Measurements from ENCODE around the gene NAA40. TPM values are rescaled to one million over a fixed set of nuclear protein-coding genes. Genes with fewer than 3 reads are reported as not detected.
"Not testable (repeated sequence)": the region's sequence is repeated elsewhere in the genome, so short reads cannot be mapped to it uniquely, and the experiment has no call there.

Gene NAA40
- total RNA-seq, 1 donor from 2014 or later = 38.0 TPM

GRCh38 chr11:63937713-63938478 lies 906 bp upstream of the NAA40 start:
- intact Hi-C loops (cut with micrococcal nuclease) = loop anchor here (1.0 to 2.0 kb wide), 4 partner anchors 21 to 100 kb away; partner anchors contain the start of genes COX8A, OTUB1 and RCOR2

DNA sequence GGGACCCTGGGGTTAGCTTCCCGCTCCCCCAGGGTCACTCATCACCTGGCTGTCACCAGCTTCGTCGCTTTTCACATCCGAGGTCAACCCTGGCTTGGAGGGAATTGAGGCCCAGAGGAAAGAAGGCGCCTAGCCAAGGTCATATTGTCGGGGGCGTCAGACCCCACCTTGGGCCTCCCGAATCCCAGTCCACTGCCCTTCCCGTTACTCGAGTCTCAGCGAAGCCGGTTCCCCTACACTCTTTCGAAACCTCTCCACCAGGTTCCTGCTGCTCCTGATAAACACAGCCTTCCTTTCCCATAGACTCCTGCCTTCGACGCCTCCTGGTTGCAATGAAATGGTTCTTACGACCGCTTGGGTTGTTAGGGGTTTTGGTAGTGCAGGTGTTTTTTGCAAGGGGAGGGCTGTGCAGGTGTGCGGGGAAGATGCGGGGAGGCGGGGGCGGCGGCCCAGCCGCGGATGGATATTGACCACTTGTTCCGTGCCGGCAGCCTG lies 642 bp downstream of the NAA40 start:
- intact Hi-C loops (cut with micrococcal nuclease) = loop anchor here (2.0 kb wide), 1 partner anchor 23 kb away; the partner anchor contains the start of gene RCOR2

DNA sequence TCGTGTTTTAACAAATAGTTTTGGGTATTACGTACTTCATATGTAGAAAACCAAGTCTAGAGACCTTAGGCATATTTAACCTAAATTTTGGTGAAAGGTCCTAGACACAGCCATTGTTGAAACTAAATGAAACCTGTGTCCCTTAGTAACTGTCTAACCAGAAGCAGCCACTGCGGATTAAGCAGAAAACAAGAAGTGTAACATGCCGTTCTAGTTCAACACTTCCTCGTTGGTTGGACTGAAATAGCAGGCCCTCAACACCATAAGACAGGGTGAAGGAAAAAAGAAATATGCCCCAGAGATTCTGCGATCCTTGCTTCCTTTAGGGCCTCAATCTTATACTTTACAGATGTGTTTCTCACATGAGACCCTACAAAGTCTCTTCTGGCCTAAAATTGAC lies 2.0 kb downstream of the NAA40 start:
- intact Hi-C loops (cut with micrococcal nuclease) = no loop called here

DNA sequence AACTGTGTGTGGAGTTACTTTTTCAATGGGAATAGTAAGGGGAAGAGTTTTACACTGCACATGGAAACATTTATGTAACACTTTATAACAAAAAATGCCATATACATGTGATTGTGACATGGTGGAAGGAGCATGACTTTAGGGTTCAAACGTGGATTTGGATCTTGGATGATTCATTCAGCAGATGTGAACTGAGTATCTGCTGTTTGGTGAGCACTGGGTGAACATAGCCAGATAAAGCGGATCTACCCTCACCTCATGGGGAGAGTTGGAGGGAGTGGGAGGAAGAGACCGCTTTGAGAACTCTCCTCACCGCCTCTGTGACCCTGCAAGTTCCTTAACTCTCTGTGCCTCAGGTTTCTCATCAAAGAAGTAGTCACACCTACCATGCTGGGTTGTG lies 3.1 kb downstream of the NAA40 start:
- intact Hi-C loops (cut with micrococcal nuclease) = no loop called here

- intact Hi-C loops (cut with micrococcal nuclease) = no loop called here
Measured at GRCh38 chr11:63942803-63943202, 4.0 kb downstream of the NAA40 start.

- intact Hi-C loops (cut with micrococcal nuclease) = loop anchor here (1.0 to 5.0 kb wide), 2 partner anchors 108 to 178 kb away; partner anchors contain the start of gene ZFTA
Measured at GRCh38 chr11:63944987-63945386, 6.2 kb downstream of the NAA40 start.

GRCh38 chr11:63945477-63946163 lies 6.8 kb downstream of the NAA40 start:
- intact Hi-C loops (cut with micrococcal nuclease) = loop anchor here (1.0 to 5.0 kb wide), 2 partner anchors 108 to 178 kb away; partner anchors contain the start of gene ZFTA

GRCh38 chr11:63951779-63952536 lies 13.2 kb downstream of the NAA40 start:
- intact Hi-C loops (cut with micrococcal nuclease) = no loop called here

DNA sequence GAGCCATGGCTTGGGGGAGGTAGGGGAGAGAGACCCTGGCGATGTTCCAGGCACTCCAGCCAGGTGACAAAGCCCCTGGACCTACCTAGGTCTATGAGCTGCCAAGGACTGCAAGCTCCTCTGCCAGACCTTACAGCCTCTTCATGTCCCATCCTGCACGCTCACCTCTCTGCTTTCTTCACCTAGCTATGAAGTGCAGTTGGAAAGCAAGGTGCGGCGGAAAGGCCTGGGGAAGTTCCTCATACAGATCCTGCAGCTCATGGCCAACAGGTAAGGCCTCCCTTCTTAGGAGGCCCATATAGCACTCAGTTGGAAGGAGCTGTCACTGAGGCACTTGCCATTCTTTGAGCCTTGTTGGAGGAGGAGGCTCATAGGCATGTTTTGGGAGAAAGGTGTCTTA lies 13.8 kb downstream of the NAA40 start:
- intact Hi-C loops (cut with micrococcal nuclease) = no loop called here

DNA sequence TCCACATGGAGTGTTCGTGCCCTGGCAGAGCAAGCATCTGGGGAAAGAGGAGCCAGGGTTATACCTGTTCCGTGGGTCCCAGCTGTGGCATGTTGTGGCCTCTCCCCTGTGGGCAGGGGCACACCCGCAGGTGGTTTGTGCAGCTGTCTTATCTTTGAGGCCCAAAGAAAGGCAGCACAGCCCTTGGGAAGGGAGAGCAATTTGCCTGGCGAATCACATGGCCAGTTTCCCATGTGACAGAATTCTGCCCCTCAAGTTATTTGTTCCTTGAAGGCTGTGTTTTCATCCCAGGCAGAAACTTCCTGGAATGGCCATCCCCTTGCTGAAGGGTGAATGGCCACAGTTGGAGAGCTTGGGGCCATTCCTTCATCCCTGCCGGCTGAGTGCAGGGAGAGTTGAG lies 19.2 kb downstream of the NAA40 start:
- intact Hi-C loops (cut with micrococcal nuclease) = no loop called here

DNA sequence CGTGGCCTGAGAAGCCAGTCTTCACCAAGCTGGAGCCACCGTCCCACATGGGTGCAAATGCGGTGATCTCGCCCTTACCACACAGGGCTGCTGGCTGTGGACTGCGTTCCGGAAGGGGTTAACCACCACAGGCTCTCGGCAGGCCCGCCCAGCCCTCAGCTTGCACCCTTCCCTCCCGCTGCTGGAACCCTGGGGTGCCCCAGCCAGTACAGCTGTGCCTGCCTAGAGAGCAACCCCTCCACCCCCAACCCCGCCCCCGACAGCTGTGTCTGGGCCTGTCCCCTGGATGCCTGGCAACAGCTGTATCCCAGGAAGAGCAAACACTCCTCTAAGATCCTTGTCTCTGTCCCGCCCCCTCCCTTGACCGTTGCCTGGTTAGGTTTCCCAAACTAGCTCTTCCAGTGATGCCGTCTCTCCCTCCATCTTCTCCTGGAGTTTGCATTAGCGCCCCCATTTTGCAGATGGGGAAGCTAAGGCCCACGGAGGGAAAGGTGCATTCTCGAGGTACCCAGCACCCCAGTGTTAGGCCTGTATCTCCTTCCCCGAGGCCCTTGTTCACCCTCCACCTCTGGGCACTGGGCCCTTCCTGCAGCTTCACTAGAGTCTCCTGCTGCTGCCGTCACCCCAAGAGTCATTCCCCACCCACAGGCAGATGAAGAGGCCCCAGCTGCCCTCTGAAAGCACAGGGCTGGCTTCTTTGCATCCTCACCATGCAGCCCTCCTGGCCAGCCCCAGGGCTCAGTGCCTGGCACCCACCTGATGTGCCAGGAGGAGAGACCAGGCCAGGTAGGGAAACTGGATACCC lies 23.0 kb downstream of the NAA40 start:
- intact Hi-C loops (cut with micrococcal nuclease) = no loop called here

GRCh38 chr11:63963895-63964294 lies 25.1 kb downstream of the NAA40 start:
- intact Hi-C loops (cut with micrococcal nuclease) = not testable (repeated sequence)

DNA sequence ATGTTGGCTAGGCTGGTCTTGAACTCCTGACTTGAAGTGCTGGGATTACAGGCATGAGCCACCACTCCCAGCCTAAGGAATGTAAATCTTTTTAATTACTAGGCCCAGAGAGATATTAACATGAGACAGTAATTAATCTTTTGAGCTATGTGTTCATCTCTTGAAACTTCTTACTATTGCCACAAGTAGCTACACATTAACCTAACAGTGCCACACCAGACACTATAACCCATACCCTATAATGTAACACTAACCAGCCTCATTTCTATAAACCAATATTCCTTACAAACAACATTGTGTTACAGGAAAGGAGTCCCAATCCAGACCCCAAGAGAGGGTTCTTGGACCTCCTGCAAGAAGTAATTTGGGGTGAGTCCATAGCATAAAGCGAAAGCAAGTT lies 27.6 kb downstream of the NAA40 start:
- intact Hi-C loops (cut with micrococcal nuclease) = no loop called here

DNA sequence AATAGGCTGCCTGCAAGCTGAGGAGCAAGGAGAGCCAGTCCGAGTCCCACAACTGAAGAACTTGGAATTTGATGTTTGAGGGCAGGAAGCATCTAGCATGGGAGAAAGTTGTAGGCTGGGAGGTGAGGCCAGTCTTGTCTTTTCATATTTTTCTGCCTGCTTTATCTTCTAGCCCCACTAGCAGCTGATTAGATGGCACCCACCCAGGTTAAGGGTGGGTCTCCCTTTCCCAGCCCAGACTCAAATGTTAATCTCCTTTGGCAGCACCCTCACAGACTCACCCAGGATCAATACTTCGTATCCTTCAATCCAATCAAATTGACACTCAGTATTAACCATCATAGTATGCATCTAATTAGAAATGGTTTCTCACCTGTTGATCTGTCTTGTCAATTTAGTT lies 30.7 kb downstream of the NAA40 start:
- intact Hi-C loops (cut with micrococcal nuclease) = no loop called here

DNA sequence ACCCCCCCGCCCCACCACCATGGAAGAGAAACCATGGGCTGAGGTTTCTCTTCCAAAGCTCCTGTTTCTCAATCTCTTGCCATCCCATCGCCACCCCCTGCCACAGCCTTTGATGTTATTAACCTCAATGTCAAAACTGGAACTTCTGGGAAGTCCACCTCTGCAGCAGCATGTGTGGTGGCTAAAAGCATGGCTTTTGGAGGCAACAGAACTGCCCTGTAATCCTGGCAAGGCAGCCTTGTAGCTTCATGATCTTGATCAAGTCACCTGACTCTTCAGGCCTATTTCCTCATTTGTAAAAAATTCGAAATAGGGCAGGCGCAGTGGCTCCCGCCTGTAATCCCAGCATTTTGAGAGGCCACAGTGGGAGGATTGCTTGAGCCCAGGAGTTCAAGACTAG lies 32.1 kb downstream of the NAA40 start:
- intact Hi-C loops (cut with micrococcal nuclease) = no loop called here

DNA sequence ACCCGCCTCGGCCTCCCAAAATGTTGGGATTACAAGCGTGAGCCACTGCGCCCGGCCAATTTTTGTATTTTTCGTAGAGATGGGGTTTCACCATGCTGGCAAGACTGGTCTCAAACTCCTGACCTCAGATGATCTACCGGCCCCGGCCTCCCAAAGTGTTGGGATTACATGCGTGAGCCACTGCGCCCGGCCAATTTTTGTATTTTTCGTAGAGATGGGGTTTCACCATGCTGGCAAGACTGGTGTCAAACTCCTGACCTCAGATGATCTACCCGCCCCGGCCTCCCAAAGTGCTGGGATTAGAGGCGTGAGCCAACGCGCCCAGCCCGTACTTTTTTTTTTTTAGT lies 35.1 kb downstream of the NAA40 start:
- intact Hi-C loops (cut with micrococcal nuclease) = loop anchor here (1.0 kb wide), 3 partner anchors 12 to 137 kb away; partner anchors contain the start of gene OTUB1

GRCh38 chr11:63974259-63975143 lies 35.7 kb downstream of the NAA40 start, which contains the start of gene COX8A:
Gene COX8A (plus strand): TSS chr11:63974620. CDS start chr11:63974681, 61 bp downstream.
- intact Hi-C loops (cut with micrococcal nuclease) = loop anchor here (1.0 kb wide), 3 partner anchors 12 to 137 kb away; partner anchors contain the start of gene OTUB1

GRCh38 chr11:63978551-63979239 lies 39.9 kb downstream of the NAA40 start:
- intact Hi-C loops (cut with micrococcal nuclease) = no loop called here

DNA sequence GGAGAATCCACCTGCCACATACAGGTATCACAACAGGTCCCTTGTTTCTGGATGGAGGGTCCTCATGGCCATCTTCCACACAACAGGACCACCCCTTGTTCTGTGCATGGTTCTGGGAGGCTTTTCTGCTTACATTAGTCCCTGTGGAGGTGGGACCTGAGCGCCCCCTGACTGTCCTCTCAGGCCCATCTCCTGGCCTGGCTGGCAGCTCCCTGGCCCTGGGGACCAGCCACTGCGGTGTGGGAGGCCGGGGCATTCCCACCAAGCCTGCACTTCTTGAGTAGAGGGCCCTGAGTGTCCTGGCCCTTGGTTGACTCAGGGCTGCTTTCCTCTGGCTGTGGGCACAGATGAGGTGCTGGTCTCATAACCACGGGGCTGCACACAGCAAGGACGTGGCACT lies 40.6 kb downstream of the NAA40 start:
- intact Hi-C loops (cut with micrococcal nuclease) = no loop called here

Data from T-helper 2 cell treated with Interferon-gamma antibody and Interleukin-4, amounts not matched to agents 100 ng/mL and 5 ng/mL, for 36 hours (primary cell).